ENCODE measurements around the gene AGO3.

DNA sequence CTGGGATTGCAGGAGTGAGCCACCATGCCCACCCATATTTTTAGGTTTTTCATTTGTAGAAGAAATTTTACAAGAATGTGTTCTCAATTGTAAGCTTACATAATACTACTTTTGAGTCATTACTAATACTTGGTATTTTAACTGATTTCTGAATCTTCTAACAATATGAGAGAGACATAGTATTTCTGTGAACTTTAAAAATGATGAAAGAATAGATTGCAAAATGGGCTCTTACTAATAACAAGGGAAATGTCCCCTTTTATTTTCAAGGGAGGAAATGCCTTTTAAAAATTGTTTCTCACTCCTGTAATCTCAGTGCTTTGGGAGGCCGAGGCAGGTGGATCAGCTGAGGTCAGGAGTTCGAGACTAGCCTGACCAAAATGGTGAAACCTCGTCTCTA, 5.9 kb downstream of the AGO3 start:
- TF ChIP-seq CTCF (IDR thresholded peaks at IDR 0.05) (no peak), POLR2A (IDR thresholded peaks at IDR 0.05) (no peak), POLR2AphosphoS5 (IDR thresholded peaks at IDR 0.05) (no peak)

Measured in suprapubic skin (tissue), 4 donors.